ENCODE measurements around the gene PPP3CB. TPM values are rescaled to one million over a fixed set of nuclear protein-coding genes. Genes with fewer than 3 reads are reported as not detected.

The PPP3CB gene
- polyA plus RNA-seq (ENCODE audit: insufficient read length): 73.1 TPM
- long read RNA-seq, donor 1, transcript PPP3CB-201 (12 exons, 2,418 nt): major isoform, 6 of 14 reads
- long read RNA-seq, donor 1, partial matches to known transcripts: 5 of 14 reads
- long read RNA-seq, donor 1, other reads (novel, unspliced or antisense): 0 of 14 reads
- long read RNA-seq, donor 2, transcript PPP3CB-201 (12 exons, 2,418 nt): major isoform, 10 of 15 reads
- long read RNA-seq, donor 2, partial matches to known transcripts: 0 of 15 reads
- long read RNA-seq, donor 2, other reads (novel, unspliced or antisense): 0 of 15 reads
- long read RNA-seq, donor 3, partial matches to known transcripts: 0 of 4 reads
- long read RNA-seq, donor 3, other reads (novel, unspliced or antisense): 0 of 4 reads
- long read RNA-seq, donor 4: 0 reads
- long read RNA-seq, donor 5, transcript PPP3CB-202 (14 exons, 3,501 nt): major isoform, 5 of 12 reads
- long read RNA-seq, donor 5, partial matches to known transcripts: 0 of 12 reads
- long read RNA-seq, donor 5, other reads (novel, unspliced or antisense): 0 of 12 reads
- long read RNA-seq, donor 6, partial matches to known transcripts: 12 of 17 reads
- long read RNA-seq, donor 6, other reads (novel, unspliced or antisense): 0 of 17 reads
- long read RNA-seq, donor 7, partial matches to known transcripts: 17 of 28 reads
- long read RNA-seq, donor 7, other reads (novel, unspliced or antisense): 0 of 28 reads
- long read RNA-seq, donor 8, partial matches to known transcripts: 0 of 3 reads
- long read RNA-seq, donor 8, other reads (novel, unspliced or antisense): 0 of 3 reads

GRCh38 chr10:73495884-73496674 lies at the start of gene PPP3CB:
PPP3CB (minus strand) TSS chr10:73496024; CDS start chr10:73495889, 135 bp downstream.
- peak; percentile 95 for DNase-seq

DNA sequence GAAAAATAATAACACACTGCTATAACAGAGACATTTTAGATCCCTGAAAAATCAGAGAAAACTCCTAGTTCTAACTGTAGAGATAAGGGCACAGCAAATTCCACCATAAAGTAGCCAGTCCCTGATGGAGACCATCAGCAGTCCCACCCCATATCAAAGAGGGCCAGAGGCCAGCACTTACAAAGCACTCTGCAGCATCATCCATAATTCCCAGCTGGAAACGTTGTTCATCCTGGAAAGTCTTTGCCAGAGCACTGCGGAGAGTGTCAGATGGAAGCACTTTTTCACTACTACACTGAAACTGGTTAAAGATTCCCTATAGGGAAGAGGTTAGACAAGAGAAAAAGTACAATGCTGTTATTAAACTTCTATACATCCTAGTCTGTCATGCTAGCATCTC lies 49.5 kb upstream of the PPP3CB start:
- DNase-seq: no peak

DNA sequence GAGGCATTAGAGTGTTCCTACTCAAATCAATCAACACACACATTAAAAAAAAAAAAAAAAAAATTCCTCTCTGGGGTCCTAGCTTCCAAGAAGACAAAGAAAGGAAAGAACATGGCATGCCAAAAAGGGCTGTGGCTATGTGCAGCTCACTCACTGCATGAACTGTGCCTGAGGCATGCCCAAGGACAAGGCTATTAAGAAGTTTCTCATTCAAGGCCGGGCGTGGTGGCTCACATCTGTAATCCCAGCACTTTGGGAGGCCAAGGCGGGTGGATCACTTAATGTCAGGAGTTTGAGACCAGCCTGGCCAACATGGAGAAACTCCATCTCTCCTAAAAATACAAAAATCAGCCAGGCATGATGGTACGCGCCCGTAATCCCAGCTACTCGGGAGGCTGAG lies 41.9 kb upstream of the PPP3CB start:
- DNase-seq: no peak

- no peak for DNase-seq
These were observed 41.5 kb upstream of the PPP3CB start for GRCh38 chr10:73537288-73537687.

DNA sequence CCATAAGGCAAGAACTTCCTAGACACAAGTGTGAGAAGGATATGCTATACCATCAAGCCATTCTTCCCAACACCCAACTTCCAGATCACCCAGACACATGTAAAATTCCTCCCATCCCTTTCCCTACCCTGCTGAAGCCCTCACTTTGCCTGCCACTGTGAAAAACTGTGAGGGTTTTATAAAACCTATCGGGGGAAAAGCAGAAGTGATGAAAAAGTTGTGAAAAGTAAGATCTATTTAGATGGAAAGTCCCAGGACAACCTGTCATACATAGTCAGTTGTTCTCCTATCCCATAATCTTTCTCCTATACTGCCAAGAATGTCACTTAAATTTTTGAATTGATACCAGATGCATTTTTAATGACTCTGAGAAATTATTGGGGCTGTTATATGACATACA lies 39.0 kb upstream of the PPP3CB start:
- DNase-seq: no peak

- peak; percentile 68 for DNase-seq
These were observed 33.4 kb upstream of the PPP3CB start for GRCh38 chr10:73529089-73529832.

- no peak for DNase-seq
These were observed 26.4 kb upstream of the PPP3CB start for GRCh38 chr10:73522263-73522662.

DNA sequence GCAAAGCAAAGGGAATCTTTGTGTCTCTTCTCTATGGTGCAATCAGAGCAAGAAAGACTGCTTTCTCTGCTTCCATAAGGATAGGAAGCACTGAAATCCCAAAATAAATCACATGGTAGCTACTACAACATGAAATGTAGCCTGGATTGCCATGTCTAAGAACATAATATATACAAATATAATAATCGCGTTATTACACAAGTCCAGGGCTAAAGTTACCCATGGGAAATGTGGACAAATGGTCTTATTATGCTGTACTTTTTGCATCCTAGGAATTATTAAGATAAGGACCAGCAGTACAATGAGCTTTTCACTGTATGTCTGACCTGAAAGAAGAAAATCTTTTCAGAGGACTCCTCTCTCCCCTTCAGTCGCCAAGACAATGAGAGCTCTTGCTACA lies 23.5 kb upstream of the PPP3CB start:
- DNase-seq: no peak

DNA sequence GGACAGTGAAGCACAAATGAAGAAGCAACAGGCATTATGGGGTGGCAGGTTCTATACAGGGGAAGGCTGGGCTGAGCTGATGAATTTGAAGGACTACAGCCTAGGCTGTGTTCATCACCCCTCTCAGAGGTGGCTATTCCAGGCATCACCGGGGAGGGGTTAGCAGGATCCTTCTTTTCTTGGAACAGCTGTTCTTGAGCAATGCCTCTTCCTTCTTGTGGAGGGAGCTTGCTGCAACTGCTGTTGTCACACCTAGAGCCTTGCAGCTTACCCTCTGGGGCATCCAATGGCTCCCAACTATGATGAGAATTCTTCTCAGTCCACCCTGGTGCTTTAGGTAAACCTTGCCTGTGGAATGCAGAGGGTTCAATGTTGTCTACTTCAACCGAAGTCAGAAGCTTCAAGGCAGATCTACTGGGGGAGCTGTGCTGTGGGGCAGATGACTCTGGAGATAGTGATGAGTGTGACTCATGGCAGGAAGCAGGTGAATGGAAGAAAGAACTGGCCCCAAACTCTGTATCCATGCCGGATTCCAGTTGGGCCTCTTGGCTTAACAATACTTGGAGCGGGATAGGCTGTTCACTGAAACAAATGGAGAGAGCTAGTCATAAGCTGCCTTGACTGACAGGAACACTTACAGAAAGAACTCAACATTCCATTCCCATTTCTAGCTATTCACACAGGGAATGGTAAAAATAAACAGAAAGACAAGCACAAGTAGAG lies 21.5 kb upstream of the PPP3CB start:
- DNase-seq: no peak

GRCh38 chr10:73512207-73512743 lies 16.5 kb upstream of the PPP3CB start:
- DNase-seq: no peak

DNA sequence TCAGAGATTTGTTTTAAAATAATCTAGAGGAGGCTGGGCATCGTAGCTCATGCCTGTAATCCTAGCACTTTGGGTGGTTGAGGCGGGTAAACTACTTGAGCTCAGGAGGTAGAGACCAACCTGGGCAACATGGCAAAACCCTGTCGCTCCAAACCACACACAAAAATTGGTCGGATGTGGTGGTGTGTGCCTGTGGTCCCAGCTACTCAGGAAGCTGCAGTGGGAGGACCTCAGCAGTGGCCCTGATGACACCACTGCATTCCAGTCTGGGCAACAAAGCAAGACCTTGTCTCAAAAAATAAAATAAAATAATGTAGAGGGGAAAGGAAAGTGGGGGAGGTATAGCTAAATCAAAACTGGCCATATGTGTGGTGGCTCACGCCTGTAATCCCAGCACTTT lies 13.9 kb upstream of the PPP3CB start:
- DNase-seq: no peak

DNA sequence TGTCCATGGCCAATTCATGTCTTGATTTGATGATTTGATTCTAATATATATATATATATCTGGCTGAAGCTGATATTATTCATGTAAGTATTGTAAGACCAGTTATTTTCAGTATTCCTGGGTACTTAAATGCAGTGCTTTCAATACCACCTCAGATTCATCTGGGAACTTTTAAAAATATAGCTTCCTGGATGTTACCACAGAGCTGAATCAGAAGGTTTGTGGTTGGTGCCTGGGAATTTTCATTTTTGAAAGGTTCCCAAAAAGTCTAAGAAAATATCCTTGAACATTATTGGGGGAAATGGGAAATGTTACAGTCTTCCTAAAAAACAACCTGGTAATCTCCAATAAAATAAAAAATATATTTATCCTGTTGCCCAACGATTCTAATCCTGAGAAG lies 10.7 kb upstream of the PPP3CB start:
- no peak for DNase-seq

DNA sequence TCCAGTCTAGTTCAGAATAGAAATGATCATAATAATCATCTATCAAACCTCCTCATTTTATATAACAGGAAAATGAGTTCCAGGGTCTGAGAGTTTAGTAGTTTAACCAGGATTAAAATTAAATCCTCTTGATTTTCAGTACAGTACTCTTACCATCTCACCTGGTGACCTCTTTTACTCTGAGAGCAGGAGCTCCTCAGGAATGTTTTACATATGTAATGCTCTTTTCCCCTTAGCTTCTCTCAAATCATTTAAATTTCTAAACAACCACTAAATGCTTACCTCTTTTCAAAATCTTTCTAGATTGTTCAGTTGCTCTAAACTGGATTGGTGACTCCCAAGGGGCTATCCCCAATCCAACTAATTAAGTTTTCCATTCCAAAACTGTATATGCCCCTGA lies 10.2 kb upstream of the PPP3CB start:
- DNase-seq: no peak

- DNase-seq: no peak
These were observed 7.2 kb upstream of the PPP3CB start for GRCh38 chr10:73503037-73503436.

- DNase-seq: no peak
These were observed 5.8 kb upstream of the PPP3CB start for GRCh38 chr10:73501651-73502050.

DNA sequence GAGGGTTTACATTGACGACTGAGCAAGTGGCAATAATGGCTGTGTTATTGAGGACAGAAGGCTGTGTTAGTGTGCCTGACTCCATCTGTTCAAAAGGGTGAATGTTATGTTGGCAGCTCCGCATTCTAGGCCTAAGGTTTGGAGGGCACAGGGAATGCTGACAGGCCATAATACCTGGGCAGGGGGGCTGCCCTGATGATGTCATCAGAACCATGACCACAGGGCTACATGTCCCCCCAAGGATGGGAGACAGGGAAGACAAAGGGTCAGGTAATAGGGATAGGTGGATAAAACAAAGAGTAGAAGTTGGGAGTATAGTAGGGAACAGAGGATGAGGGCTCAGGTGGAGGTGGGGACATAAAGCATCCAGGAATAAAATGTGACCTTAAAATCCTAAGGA lies 1.8 kb upstream of the PPP3CB start:
- no peak for DNase-seq

DNA sequence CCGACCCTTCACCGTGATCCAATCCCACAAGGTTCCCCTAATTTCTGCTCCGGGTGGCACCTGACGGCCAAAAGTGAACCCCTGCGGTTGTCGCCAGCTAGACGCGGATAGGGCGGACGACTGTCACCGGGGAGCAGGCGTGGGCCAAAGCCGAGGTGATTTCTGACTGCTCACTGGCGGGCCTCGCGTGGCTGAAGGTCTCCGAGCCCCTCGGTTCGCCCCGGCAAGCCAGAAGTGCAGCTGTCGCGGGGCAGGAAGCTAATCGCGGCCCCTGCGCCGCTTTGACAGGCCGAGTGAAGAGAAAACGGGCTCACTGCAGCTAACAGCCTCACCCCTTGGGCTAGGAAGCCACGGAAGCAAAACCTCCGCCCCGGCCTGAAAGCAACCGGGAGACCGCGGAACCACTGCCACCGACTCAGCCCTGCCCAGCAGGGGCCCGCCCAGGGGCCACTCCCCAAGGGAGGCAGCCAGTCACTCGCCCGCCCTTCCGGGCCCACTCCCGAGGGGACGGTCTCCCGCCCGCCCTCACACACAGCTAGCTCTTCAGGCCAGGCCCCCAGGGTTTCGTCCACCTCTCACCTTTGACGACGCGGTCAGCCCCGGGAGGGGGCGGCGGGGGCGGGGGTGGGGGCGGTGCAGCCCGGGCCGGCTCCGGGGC lies 469 bp downstream of the PPP3CB start:
- peak; percentile 55 for DNase-seq

DNA sequence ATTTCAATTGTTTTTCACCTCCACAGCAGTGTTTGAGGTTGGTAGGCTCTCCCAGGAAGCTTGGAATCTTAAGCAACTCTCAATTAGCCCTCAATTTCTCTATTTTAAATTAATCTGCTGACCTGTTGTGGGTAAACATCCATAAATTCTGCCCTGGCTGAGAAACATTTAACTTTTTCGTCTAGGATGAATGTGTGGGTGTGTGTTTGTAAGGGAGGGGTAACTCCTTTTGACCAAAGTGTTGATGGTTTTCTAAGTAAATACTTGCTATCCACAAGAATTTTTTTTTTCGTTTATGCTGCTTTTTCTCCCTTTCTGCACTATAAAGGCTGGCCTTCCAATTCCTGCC lies 973 bp downstream of the PPP3CB start:
- DNase-seq: peak; percentile 14

- DNase-seq: no peak
These were observed 1.6 kb downstream of the PPP3CB start for GRCh38 chr10:73494213-73494612.

DNA sequence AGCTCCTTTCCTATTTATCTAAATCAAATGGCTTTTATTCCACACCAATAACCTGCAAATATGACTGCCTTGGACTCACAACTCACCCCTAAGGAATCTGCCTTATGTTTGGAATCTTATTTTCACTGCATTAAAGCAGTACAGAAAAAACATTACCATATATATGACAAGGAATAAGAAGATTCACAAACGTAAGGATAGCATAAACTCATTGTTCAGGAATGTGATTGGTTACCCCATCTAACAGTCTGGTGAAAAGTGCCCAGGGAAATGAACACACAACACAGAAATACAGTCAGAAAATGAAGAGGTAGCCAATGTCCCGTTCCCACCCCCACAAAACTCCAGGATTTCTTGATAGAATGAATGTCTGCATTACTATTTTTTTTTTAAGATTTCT lies 2.0 kb downstream of the PPP3CB start:
- DNase-seq: no peak
